IMR-90 (cell line): ENCODE results near the gene MIEN1.

Source experiments
- CTCF ChIP-seq: conservative IDR thresholded peaks from 2 replicates; pipeline ENCODE4 v1.5.1; 2012; ENCODE audit warnings: mild to moderate bottlenecking, low read depth, low read length, improper control_type of control experiment
- TF ChIP-seq, protein P1 (sequence below): fragments of 150-350 bp; IDR thresholded peaks from 2 replicates; pipeline ENCODE4 v1.6.1; 2017; ENCODE audit warnings: mild to moderate bottlenecking, antibody characterized with exemption, low read length, low read depth

DNA sequence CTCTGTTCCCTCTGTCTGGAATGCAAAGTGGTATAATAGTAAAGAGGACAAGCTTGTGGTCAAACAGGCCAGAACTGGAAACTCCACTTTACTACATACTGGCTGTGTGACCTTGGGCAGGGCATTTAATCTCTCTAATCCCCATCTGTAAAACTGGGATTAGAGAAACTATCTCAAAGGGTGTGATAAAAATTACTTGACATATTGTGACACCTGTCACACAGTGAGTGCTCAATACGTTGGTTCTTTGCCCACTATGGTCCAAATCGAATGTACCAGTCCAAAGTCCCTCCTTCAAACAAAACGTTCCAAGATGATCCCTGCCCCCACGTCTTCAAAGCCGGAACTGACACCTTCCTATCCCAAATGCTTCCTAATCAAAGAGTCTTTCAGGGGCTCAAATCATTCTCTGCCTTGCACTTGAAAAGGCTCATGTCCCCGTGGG, 43.2 kb downstream of the MIEN1 start:
- TF ChIP-seq, protein P1, sequence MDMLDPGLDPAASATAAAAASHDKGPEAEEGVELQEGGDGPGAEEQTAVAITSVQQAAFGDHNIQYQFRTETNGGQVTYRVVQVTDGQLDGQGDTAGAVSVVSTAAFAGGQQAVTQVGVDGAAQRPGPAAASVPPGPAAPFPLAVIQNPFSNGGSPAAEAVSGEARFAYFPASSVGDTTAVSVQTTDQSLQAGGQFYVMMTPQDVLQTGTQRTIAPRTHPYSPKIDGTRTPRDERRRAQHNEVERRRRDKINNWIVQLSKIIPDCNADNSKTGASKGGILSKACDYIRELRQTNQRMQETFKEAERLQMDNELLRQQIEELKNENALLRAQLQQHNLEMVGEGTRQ, result no peak
- TF ChIP-seq CTCF, result no peak
